Neural progenitor cell (in vitro differentiated cells): Measurements from ENCODE around the gene TCF7L1. TPM values are rescaled to one million over a fixed set of nuclear protein-coding genes. Genes with fewer than 3 reads are reported as not detected.
"Not testable (repeated sequence)": the region's sequence is repeated elsewhere in the genome, so short reads cannot be mapped to it uniquely, and the experiment has no call there.

ENCODE experiments used
- DNase-seq: peaks from one replicate; pipeline ENCODE4 v3.0.0-alpha.2; 2016; ENCODE audit warnings: low spot score
- H2AFZ ChIP-seq: fragments of 200-600 bp; sonication (generic); replicated peaks from 2 replicates; pipeline ENCODE4 v1.6.1; 2016; ENCODE audit warnings: antibody characterized with exemption
- H3F3A ChIP-seq: fragments of 200-600 bp; sonication (generic); 2 replicates; pipeline ENCODE4 v1.6.1; 2016; ENCODE audit warnings: antibody characterized with exemption, low read depth
- H3K27ac ChIP-seq: fragments of 200-600 bp; sonication (generic); 2 replicates; pipeline ENCODE4 v1.5.1; 2016; ENCODE audit warnings: mild to moderate bottlenecking
- H3K27me3 ChIP-seq: fragments of 200-600 bp; sonication (generic); 2 replicates; pipeline ENCODE4 v1.6.1; 2016; ENCODE audit warnings: mild to moderate bottlenecking, moderate library complexity
- H3K36me3 ChIP-seq: fragments of 200-600 bp; sonication (generic); 2 replicates; pipeline ENCODE4 v1.5.1; 2016
- H3K4me1 ChIP-seq: fragments of 200-600 bp; sonication (generic); 2 replicates; pipeline ENCODE4 v1.6.1; 2016; ENCODE audit warnings: mixed run types
- H3K4me2 ChIP-seq: fragments of 200-600 bp; sonication (generic); 2 replicates; pipeline ENCODE4 v1.6.1; 2016
- H3K4me3 ChIP-seq: fragments of 200-600 bp; sonication (generic); 2 replicates; pipeline ENCODE4 v1.5.1; 2016
- H3K79me2 ChIP-seq: fragments of 200-600 bp; sonication (generic); 2 replicates; pipeline ENCODE4 v1.6.1; 2016; ENCODE audit warnings: low read depth
- H3K9ac ChIP-seq: fragments of 200-600 bp; sonication (generic); 2 replicates; pipeline ENCODE4 v1.6.1; 2016
- H3K9me3 ChIP-seq: fragments of 200-600 bp; sonication (generic); 2 replicates; pipeline ENCODE4 v1.5.1; 2016; ENCODE audit warnings: low read depth
- H4K20me1 ChIP-seq: fragments of 200-600 bp; sonication (generic); 2 replicates; pipeline ENCODE4 v1.6.1; 2016; ENCODE audit warnings: low read depth
- H3K27ac Mint-ChIP-seq: 3 replicates; pipeline ENCODE4 v1.8.0; 2021; ENCODE audit warnings: mixed read lengths
- H3K27me3 Mint-ChIP-seq: 2 replicates; pipeline ENCODE4 v1.8.0; 2022; ENCODE audit warnings: low read depth, mild to moderate bottlenecking, inconsistent platforms, moderate library complexity, mixed read lengths; ENCODE audit not compliant: insufficient read depth
- H3K36me3 Mint-ChIP-seq: 3 replicates; pipeline ENCODE4 v1.8.0; 2021; ENCODE audit warnings: mixed read lengths
- H3K4me1 Mint-ChIP-seq: 3 replicates; pipeline ENCODE4 v1.8.0; 2021; ENCODE audit warnings: mixed read lengths
- H3K4me3 Mint-ChIP-seq: 3 replicates; pipeline ENCODE4 v1.8.0; 2021; ENCODE audit warnings: mild to moderate bottlenecking, moderate library complexity, mixed read lengths
- H3K9me3 Mint-ChIP-seq: 3 replicates; pipeline ENCODE4 v1.8.0; 2020; ENCODE audit warnings: mixed read lengths
- CTCF ChIP-seq: fragments of 200-600 bp; sonication (generic); IDR thresholded peaks from 2 replicates; pipeline ENCODE4 v1.5.1; 2017; ENCODE audit warnings: antibody characterized with exemption, mild to moderate bottlenecking
- EZH2 ChIP-seq: fragments of 200-600 bp; sonication (generic); IDR thresholded peaks from 2 replicates; pipeline ENCODE4 v1.6.1; 2017; ENCODE audit warnings: antibody characterized with exemption, mild to moderate bottlenecking, moderate library complexity
- EZH2phosphoT487 ChIP-seq: fragments of 200-600 bp; sonication (generic); IDR thresholded peaks from 2 replicates; pipeline ENCODE4 v1.6.1; 2017; ENCODE audit warnings: antibody characterized with exemption
- total RNA-seq: library from RNA; depleted of rRNA; stranded (reverse); fragments of >200 nt; gene quantifications from 2 replicates; pipeline ENCODE4 v1.2.3, GENCODE V29; 2015; ENCODE audit warnings: low replicate concordance

Gene TCF7L1
- total RNA-seq, 1 donor from 2014 or later, result 1.0 TPM

- Histone ChIP-seq H3K4me2 (no peak overlapping the region), H3K27me3 (no peaks in the 10 kb centered on the region), H2AFZ (no peak overlapping the region), H4K20me1 (peaks cover 11% of the 10 kb centered on the region), H3K27ac (no peak overlapping the region), H3K9me3 (no peaks in the 10 kb centered on the region), H3K79me2 (peaks cover 15% of the 10 kb centered on the region), H3K4me1 (peaks cover 17% of the 10 kb centered on the region), H3K36me3 (no peaks in the 10 kb centered on the region), H3K9ac (no peak overlapping the region), H3K4me3 (no peak overlapping the region), H3F3A (no peaks in the 10 kb centered on the region)
- peaks cover 4% of the 10 kb centered on the region for H3K9me3 Mint-ChIP-seq
- TF ChIP-seq EZH2, result no peak
- no peak for TF ChIP-seq CTCF
- no peak for TF ChIP-seq EZH2phosphoT487
- no peak for DNase-seq
- H3K4me3 Mint-ChIP-seq, result no peak overlapping the region
- H3K27me3 Mint-ChIP-seq, result peaks cover 9% of the 10 kb centered on the region
- H3K36me3 Mint-ChIP-seq, result peaks cover under 1% of the 10 kb centered on the region
- peaks cover 25% of the 10 kb centered on the region for H3K4me1 Mint-ChIP-seq
- H3K27ac Mint-ChIP-seq, result no peak overlapping the region
Measured at GRCh38 chr2:85330839-85331636, 197.8 kb downstream of the TCF7L1 start.

GRCh38 chr2:85333877-85334276, 200.7 kb downstream of the TCF7L1 start:
- not testable (repeated sequence) for H3K4me1 ChIP-seq, H3K4me3 Mint-ChIP-seq, DNase-seq, H3K79me2 ChIP-seq, H4K20me1 ChIP-seq, H3K4me3 ChIP-seq, H3K27ac ChIP-seq, H3K27me3 ChIP-seq, H3K9me3 ChIP-seq, H3K9ac ChIP-seq, H3K9me3 Mint-ChIP-seq, H3K4me1 Mint-ChIP-seq, H2AFZ ChIP-seq, H3K36me3 Mint-ChIP-seq, H3K4me2 ChIP-seq, H3F3A ChIP-seq, H3K36me3 ChIP-seq, H3K27ac Mint-ChIP-seq
- H3K27me3 Mint-ChIP-seq, result peaks cover 14% of the 10 kb centered on the region

GRCh38 chr2:85334928-85335327, 201.7 kb downstream of the TCF7L1 start:
- Mint-ChIP-seq H3K4me1 (no peaks in the 10 kb centered on the region), H3K27me3 (peaks cover 14% of the 10 kb centered on the region), H3K4me3 (peak overlapping the region; percentile 2), H3K36me3 (no peaks in the 10 kb centered on the region), H3K27ac (no peak overlapping the region), H3K9me3 (peaks cover 4% of the 10 kb centered on the region)
- H3F3A ChIP-seq, result no peaks in the 10 kb centered on the region
- no peaks in the 10 kb centered on the region for H3K27me3 ChIP-seq
- H3K79me2 ChIP-seq, result no peaks in the 10 kb centered on the region
- no peak overlapping the region for H3K9ac ChIP-seq
- TF ChIP-seq EZH2phosphoT487 (no peak), CTCF (no peak), EZH2 (no peak)
- no peak overlapping the region for H3K4me3 ChIP-seq
- H3K4me1 ChIP-seq, result no peaks in the 10 kb centered on the region
- no peaks in the 10 kb centered on the region for H3K36me3 ChIP-seq
- H3K27ac ChIP-seq, result no peak overlapping the region
- no peak for DNase-seq
- no peaks in the 10 kb centered on the region for H4K20me1 ChIP-seq
- H2AFZ ChIP-seq, result no peak overlapping the region
- no peaks in the 10 kb centered on the region for H3K9me3 ChIP-seq
- no peak overlapping the region for H3K4me2 ChIP-seq
